ENCODE measurements around the gene ACBD7.
A peak's percentile ranks its signal among the peaks of the same experiment; 100 is the strongest.

ACBD7 gene

DNA sequence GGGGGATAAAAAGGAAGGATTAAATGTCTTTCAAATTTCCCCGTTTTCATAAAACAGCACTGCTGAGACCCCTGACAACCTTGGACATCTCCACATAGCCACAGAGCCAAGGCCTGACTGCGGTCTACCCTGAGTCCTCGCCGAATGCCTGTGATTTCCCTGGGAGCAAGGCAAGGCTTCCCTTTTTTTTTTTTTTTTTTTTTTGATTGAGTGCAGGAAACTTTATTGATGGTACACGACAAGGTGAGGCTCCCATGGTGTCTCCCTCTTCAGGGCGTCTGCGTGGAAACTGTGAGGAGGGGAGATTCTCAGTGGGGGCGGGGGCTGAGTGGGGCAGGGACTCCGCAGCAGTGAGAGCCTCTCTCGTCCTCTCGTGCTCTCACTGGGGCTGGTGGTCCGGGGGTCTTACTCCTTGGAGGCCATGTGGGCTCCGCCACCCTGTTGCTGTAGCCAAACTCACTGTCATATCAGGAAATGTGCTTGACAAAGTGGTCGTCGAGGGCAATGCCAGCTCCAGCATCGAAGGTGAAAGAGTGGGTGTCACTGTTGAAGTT lies 4.4 kb upstream of the ACBD7 start:
- H2AK5ac ChIP-seq (ENCODE audit: low read length, severe bottlenecking), result no peak overlapping the region
- H3K79me1 ChIP-seq (replicated peaks; ENCODE audit: low read length, poor library complexity, severe bottlenecking), result peaks cover 4% of the 10 kb centered on the region
- no peak overlapping the region for H3K27ac ChIP-seq (ENCODE audit: low read length, poor library complexity, severe bottlenecking)
- H3K9me3 ChIP-seq (ENCODE audit: control insufficient read depth, low read length), result no peaks in the 10 kb centered on the region
- H2BK15ac ChIP-seq (ENCODE audit: low read depth, poor library complexity, severe bottlenecking), result no peak overlapping the region
- no peak overlapping the region for H4K91ac ChIP-seq (ENCODE audit: low read length)
- WGBS, result 89% methylated on average over 15 of the region's 16 CpGs
- no peak overlapping the region for H3K23ac ChIP-seq (ENCODE audit: low read length in 2 of 2)
- H3K4me2 ChIP-seq (ENCODE audit: low read length, poor library complexity, severe bottlenecking), result no peak overlapping the region
- H3K18ac ChIP-seq (ENCODE audit: low read depth in 1 of 2, low read length in 2 of 2), result no peak overlapping the region
- no peak overlapping the region for H3K4me3 ChIP-seq (ENCODE audit: insufficient read depth in 1 of 2, low read depth in 1 of 2, low read length in 2 of 2)
- H4K8ac ChIP-seq (ENCODE audit: low read length), result no peak overlapping the region
- no peak overlapping the region for H2BK120ac ChIP-seq (ENCODE audit: low read depth, low read length)
- H2AFZ ChIP-seq (ENCODE audit: low read depth, low read length), result no peak overlapping the region
- H3K4me1 ChIP-seq (ENCODE audit: control insufficient read depth, insufficient read depth, low read depth, low read length), result peaks cover 4% of the 10 kb centered on the region
- H3K14ac ChIP-seq (ENCODE audit: low read length in 2 of 2), result no peak overlapping the region
- no peak overlapping the region for H3K4ac ChIP-seq (ENCODE audit: low read depth in 1 of 2, low read length in 2 of 2)
- H2BK5ac ChIP-seq (ENCODE audit: low read depth, low read length, poor library complexity, severe bottlenecking), result no peak overlapping the region
- H2BK12ac ChIP-seq (ENCODE audit: low read length in 2 of 2), result no peak overlapping the region
- DNase-seq, result no peak
- H3K9ac ChIP-seq (ENCODE audit: low read length), result no peak overlapping the region
- peaks cover 0 to 3% of the 10 kb centered on the region in 2 experiments for H3K27me3 ChIP-seq (ENCODE audit: control insufficient read depth in 1 of 2, insufficient read depth in 1 of 2, low read length in 2 of 2)
- no peaks in the 10 kb centered on the region for H3K36me3 ChIP-seq (ENCODE audit: control insufficient read depth in 1 of 2, insufficient read depth in 2 of 2, low read depth in 1 of 2, low read length in 2 of 2)

DNA sequence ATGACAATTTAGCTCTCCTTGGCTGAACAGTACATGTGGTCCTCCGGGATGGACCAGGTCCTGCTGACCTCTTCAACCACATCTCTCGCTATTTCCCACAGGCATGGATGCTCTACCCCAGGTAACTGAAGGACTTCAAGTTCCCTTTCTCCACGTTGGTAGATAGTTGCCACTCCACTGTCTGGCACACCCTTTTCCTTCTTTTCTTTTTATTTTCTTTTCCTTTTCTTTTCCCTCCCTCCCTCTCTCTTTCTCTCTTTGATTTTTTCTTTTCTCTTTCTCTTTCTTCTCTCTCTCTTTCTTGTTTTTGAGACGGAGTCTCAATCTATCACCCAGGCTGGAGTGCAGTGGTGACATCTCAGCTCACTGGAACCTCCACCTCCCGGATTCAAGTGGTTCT lies 2.8 kb upstream of the ACBD7 start:
- H3K23ac ChIP-seq (ENCODE audit: low read length in 2 of 2), result no peak overlapping the region
- no peak overlapping the region for H2AK5ac ChIP-seq (ENCODE audit: low read length, severe bottlenecking)
- H2BK12ac ChIP-seq (ENCODE audit: low read length in 2 of 2), result no peak overlapping the region
- H3K14ac ChIP-seq (ENCODE audit: low read length in 2 of 2), result no peak overlapping the region
- 89% methylated on average over 5 of the region's 5 CpGs for WGBS
- H3K4me1 ChIP-seq (ENCODE audit: control insufficient read depth, insufficient read depth, low read depth, low read length), result peaks cover 4% of the 10 kb centered on the region
- no peak overlapping the region for H3K27ac ChIP-seq (ENCODE audit: low read length, poor library complexity, severe bottlenecking)
- H3K4me2 ChIP-seq (ENCODE audit: low read length, poor library complexity, severe bottlenecking), result no peak overlapping the region
- H2BK15ac ChIP-seq (ENCODE audit: low read depth, poor library complexity, severe bottlenecking), result no peak overlapping the region
- H4K91ac ChIP-seq (ENCODE audit: low read length), result no peak overlapping the region
- H3K36me3 ChIP-seq (ENCODE audit: control insufficient read depth in 1 of 2, insufficient read depth in 2 of 2, low read depth in 1 of 2, low read length in 2 of 2), result no peaks in the 10 kb centered on the region
- H3K9ac ChIP-seq (ENCODE audit: low read length), result no peak overlapping the region
- no peak overlapping the region for H3K4me3 ChIP-seq (ENCODE audit: insufficient read depth in 1 of 2, low read depth in 1 of 2, low read length in 2 of 2)
- H2BK5ac ChIP-seq (ENCODE audit: low read depth, low read length, poor library complexity, severe bottlenecking), result no peak overlapping the region
- no peak overlapping the region for H2BK120ac ChIP-seq (ENCODE audit: low read depth, low read length)
- peaks cover 0 to 3% of the 10 kb centered on the region in 2 experiments for H3K27me3 ChIP-seq (ENCODE audit: control insufficient read depth in 1 of 2, insufficient read depth in 1 of 2, low read length in 2 of 2)
- H4K8ac ChIP-seq (ENCODE audit: low read length), result no peak overlapping the region
- peaks cover 2% of the 10 kb centered on the region for H3K79me1 ChIP-seq (replicated peaks; ENCODE audit: low read length, poor library complexity, severe bottlenecking)
- H3K18ac ChIP-seq (ENCODE audit: low read depth in 1 of 2, low read length in 2 of 2), result no peak overlapping the region
- H2AFZ ChIP-seq (ENCODE audit: low read depth, low read length), result no peak overlapping the region
- DNase-seq, result no peak
- no peaks in the 10 kb centered on the region for H3K9me3 ChIP-seq (ENCODE audit: control insufficient read depth, low read length)
- H3K4ac ChIP-seq (ENCODE audit: low read depth in 1 of 2, low read length in 2 of 2), result no peak overlapping the region

DNA sequence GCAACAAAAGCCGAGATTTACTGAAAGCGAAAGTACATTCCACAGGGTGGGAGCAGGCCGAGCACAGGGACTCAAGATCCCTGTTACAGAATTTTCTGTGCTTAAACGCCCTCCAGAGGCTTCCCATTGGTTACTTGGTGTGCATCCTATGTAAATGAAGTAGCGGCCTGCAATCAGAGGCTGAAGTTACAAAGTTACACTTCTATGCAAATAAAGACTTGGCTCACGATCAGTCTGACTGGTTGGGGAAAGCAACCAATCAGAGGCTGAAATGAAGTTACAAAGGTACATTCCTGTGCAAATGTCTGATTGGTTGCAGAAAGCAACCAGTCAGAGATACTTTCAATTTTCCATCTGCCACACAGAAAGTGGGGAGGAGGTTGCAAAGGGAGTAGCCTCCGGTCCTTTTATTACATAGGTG lies 4.1 kb downstream of the ACBD7 start:
- no peak overlapping the region for H2BK120ac ChIP-seq (ENCODE audit: low read depth, low read length)
- peak overlapping the region; percentile 48 for H3K27ac ChIP-seq (ENCODE audit: low read length, poor library complexity, severe bottlenecking)

DNA sequence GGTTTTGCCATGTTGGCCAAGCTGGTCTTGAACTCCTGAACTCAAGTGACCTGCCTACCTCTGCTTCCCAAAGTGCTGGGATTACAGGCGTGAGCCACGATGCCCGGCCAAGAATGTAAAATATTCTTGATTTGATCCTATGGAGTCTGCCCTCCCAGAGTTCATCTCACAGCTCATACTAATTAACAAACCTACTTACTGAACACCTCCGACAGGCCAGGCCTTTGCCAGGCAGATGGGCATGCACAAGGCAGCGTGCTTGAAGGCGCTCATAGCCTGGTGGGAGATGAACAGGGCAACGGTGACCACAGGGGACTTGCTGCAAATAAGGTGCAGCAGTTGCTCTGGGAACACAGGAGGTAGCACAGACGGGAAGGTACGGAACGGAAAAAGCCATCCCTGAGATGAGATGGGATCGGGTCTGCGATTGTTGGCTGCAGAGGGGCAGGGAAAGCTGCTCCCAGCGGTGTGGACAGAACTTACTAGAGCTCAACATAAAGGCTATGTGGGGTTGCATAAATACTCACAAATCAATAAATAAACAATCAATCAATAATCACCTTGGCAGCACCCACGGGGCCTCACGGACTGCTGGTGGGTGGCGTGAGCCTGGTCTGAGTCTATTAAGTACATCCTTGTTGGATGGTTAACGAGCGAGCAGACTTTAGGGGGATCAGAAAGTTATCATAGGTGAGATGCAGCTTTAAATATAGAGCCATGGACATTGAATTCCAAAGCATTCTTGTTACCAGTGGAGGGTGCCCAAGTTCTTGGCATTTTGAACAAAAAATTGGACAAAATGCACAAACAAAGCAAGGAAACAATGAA lies 4.7 kb downstream of the ACBD7 start:
- Histone ChIP-seq H2AFZ (ENCODE audit: low read depth, low read length) (peak overlapping the region; percentile 19), H3K14ac (ENCODE audit: low read length in 2 of 2) (no peak overlapping the region), H2BK120ac (ENCODE audit: low read depth, low read length) (no peak overlapping the region), H3K27ac (ENCODE audit: low read length, poor library complexity, severe bottlenecking) (peak overlapping the region; percentile 48), H2BK12ac (ENCODE audit: low read length in 2 of 2) (no peak overlapping the region), H3K9me3 (ENCODE audit: control insufficient read depth, low read length) (no peaks in the 10 kb centered on the region), H3K4ac (ENCODE audit: low read depth in 1 of 2, low read length in 2 of 2) (no peak overlapping the region), H2AK5ac (ENCODE audit: low read length, severe bottlenecking) (no peak overlapping the region), H3K4me1 (ENCODE audit: control insufficient read depth, insufficient read depth, low read depth, low read length) (peaks cover 8% of the 10 kb centered on the region), H3K4me2 (ENCODE audit: low read length, poor library complexity, severe bottlenecking) (peak overlapping the region; percentile 48), H4K8ac (ENCODE audit: low read length) (peak overlapping the region; percentile 13), H3K23ac (ENCODE audit: low read length in 2 of 2) (no peak overlapping the region), H3K4me3 (ENCODE audit: insufficient read depth in 1 of 2, low read depth in 1 of 2, low read length in 2 of 2) (peak overlapping the region; percentile 34 to 78), H3K18ac (ENCODE audit: low read depth in 1 of 2, low read length in 2 of 2) (no peak overlapping the region), H3K36me3 (ENCODE audit: control insufficient read depth in 1 of 2, insufficient read depth in 2 of 2, low read depth in 1 of 2, low read length in 2 of 2) (no peaks in the 10 kb centered on the region), H3K27me3 (ENCODE audit: control insufficient read depth in 1 of 2, insufficient read depth in 1 of 2, low read length in 2 of 2) (no peaks in the 10 kb centered on the region), H3K79me1 (replicated peaks; ENCODE audit: low read length, poor library complexity, severe bottlenecking) (no peaks in the 10 kb centered on the region), H3K9ac (ENCODE audit: low read length) (peak overlapping the region; percentile 85), H2BK5ac (ENCODE audit: low read depth, low read length, poor library complexity, severe bottlenecking) (no peak overlapping the region), H2BK15ac (ENCODE audit: low read depth, poor library complexity, severe bottlenecking) (no peak overlapping the region), H4K91ac (ENCODE audit: low read length) (peak overlapping the region; percentile 22)
- WGBS, result 92% methylated on average over 18 of the region's 18 CpGs
- DNase-seq, result no peak

More for the DNA sequence above, 4.1 kb downstream of the ACBD7 start:
- H3K14ac ChIP-seq (ENCODE audit: low read length in 2 of 2), result no peak overlapping the region
- H3K27me3 ChIP-seq (ENCODE audit: control insufficient read depth in 1 of 2, insufficient read depth in 1 of 2, low read length in 2 of 2), result no peaks in the 10 kb centered on the region
- H2AK5ac ChIP-seq (ENCODE audit: low read length, severe bottlenecking), result no peak overlapping the region
- no peak overlapping the region for H2BK5ac ChIP-seq (ENCODE audit: low read depth, low read length, poor library complexity, severe bottlenecking)
- H3K36me3 ChIP-seq (ENCODE audit: control insufficient read depth in 1 of 2, insufficient read depth in 2 of 2, low read depth in 1 of 2, low read length in 2 of 2), result no peaks in the 10 kb centered on the region
- peaks cover 8% of the 10 kb centered on the region for H3K4me1 ChIP-seq (ENCODE audit: control insufficient read depth, insufficient read depth, low read depth, low read length)
- H3K4me2 ChIP-seq (ENCODE audit: low read length, poor library complexity, severe bottlenecking), result peak overlapping the region; percentile 48
- peak overlapping the region; percentile 13 for H4K8ac ChIP-seq (ENCODE audit: low read length)
- no peak overlapping the region for H2BK15ac ChIP-seq (ENCODE audit: low read depth, poor library complexity, severe bottlenecking)
- peak overlapping the region; percentile 85 for H3K9ac ChIP-seq (ENCODE audit: low read length)
- H4K91ac ChIP-seq (ENCODE audit: low read length), result no peak overlapping the region
- no peak overlapping the region for H3K4ac ChIP-seq (ENCODE audit: low read depth in 1 of 2, low read length in 2 of 2)
- no peak overlapping the region for H3K23ac ChIP-seq (ENCODE audit: low read length in 2 of 2)
- peak; percentile 71 for DNase-seq
- no peak overlapping the region for H3K18ac ChIP-seq (ENCODE audit: low read depth in 1 of 2, low read length in 2 of 2)
- WGBS, result 66% methylated on average over 6 of the region's 7 CpGs
- H3K9me3 ChIP-seq (ENCODE audit: control insufficient read depth, low read length), result no peaks in the 10 kb centered on the region
- no peak overlapping the region for H2AFZ ChIP-seq (ENCODE audit: low read depth, low read length)
- H3K4me3 ChIP-seq (ENCODE audit: insufficient read depth in 1 of 2, low read depth in 1 of 2, low read length in 2 of 2), result peak overlapping the region in 1 of 2 experiments; percentile 78
- no peaks in the 10 kb centered on the region for H3K79me1 ChIP-seq (replicated peaks; ENCODE audit: low read length, poor library complexity, severe bottlenecking)
- H2BK12ac ChIP-seq (ENCODE audit: low read length in 2 of 2), result no peak overlapping the region
